HFF-Myc (cell line): ENCODE data around the gene QRFPR.

ENCODE experiments used
- DNase-seq: peaks from one replicate; pipeline ENCODE4 v3.0.0-alpha.2; 2011; ENCODE audit warnings: low read depth; ENCODE audit errors: extremely low read depth
- H3K4me3 ChIP-seq: replicated peaks from 2 replicates; pipeline ENCODE4 v1.5.1; 2011; ENCODE audit warnings: low read depth, mild to moderate bottlenecking, control low read depth, low read length
- TF ChIP-seq, protein P1 (sequence below): IDR thresholded peaks from 2 replicates; pipeline ENCODE4 v1.5.1; 2012; ENCODE audit warnings: mild to moderate bottlenecking, low read depth, low read length, control low read depth; ENCODE audit errors: missing control alignments

The QRFPR gene

DNA sequence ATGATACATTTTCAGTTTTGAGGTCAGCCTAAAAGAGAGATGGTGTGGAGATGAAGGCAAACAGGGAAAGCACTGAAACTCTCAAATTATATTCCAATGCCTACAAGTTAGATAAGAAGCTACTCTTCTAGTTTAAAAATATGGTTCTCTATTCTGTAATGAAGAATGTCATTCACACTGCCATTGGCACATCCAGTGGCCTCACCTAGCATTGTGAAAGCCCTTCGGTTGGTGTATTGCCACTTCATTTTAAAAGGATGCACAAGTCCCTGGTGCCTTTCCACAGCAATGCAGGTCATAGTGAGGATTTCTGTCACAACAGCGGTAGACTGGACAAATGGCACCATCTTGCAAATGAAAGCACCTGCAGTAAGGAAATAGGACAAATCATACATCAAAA, 40.6 kb downstream of the QRFPR start:
- H3K4me3 ChIP-seq = no peak overlapping the region
- no peak for DNase-seq
- TF ChIP-seq, protein P1, sequence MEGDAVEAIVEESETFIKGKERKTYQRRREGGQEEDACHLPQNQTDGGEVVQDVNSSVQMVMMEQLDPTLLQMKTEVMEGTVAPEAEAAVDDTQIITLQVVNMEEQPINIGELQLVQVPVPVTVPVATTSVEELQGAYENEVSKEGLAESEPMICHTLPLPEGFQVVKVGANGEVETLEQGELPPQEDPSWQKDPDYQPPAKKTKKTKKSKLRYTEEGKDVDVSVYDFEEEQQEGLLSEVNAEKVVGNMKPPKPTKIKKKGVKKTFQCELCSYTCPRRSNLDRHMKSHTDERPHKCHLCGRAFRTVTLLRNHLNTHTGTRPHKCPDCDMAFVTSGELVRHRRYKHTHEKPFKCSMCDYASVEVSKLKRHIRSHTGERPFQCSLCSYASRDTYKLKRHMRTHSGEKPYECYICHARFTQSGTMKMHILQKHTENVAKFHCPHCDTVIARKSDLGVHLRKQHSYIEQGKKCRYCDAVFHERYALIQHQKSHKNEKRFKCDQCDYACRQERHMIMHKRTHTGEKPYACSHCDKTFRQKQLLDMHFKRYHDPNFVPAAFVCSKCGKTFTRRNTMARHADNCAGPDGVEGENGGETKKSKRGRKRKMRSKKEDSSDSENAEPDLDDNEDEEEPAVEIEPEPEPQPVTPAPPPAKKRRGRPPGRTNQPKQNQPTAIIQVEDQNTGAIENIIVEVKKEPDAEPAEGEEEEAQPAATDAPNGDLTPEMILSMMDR = no peak

DNA sequence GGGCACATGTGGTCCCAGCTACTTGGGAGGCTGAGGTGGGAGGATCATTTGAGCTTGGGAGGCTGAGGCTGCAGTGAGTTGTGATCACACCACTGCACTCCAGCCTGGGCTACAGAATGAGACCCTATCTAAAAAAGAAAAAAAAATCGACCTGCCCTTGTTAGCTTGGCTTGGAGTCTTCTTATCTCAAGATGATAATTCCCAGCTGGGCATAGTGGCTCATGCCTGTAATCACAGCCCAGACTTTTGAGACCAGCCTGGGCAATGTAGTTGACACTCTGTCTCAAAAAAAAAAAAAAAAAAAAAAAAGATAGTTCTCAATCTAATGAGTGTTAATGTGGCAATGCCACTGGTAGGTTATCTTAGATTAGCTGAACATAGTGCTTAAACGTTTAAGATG, 41.0 kb downstream of the QRFPR start:
- TF ChIP-seq, protein P1 = no peak
- H3K4me3 ChIP-seq = no peak overlapping the region
- DNase-seq = no peak

DNA sequence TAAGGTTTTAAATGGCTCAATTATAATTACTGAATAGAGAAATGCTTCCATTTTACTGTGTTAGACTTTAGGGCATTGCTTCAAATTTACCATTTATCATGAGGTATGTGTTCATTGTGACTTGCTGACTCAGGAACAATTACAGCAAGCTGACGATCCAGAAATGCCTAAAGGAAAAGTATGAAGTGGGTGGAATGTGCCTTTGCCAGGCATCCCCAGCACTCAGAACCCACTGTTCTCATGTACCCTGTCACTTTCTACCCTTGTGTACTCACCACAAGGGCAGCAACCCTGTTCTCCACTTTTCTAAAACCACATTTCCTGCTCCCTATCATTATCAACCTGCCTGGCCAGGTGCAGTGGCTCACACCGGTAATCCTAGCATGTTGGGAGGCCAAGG, 41.5 kb downstream of the QRFPR start:
- no peak overlapping the region for H3K4me3 ChIP-seq

DNA sequence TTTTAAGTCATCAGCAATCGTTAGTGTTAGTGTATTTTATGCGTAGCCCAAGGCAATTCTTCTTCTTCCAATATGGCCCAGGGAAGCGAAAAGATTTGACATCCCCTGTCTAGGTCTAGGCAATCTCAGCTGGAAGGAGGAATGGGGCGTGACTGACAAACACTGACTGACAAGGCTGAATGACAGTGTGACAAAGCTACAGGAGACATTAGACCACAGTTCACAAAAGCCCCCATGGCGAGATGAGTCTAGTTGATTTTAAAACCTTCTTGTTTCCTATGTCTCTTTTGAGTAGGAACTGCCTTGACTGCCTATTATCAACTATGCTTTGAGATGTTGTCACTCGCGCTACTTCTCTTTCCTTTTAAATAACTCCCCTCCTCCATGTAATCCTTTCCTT, 42.3 kb downstream of the QRFPR start:
- H3K4me3 ChIP-seq = no peak overlapping the region
- no peak for DNase-seq
- TF ChIP-seq, protein P1 = no peak

More for the DNA sequence above, 41.5 kb downstream of the QRFPR start:
- TF ChIP-seq, protein P1 = no peak
- no peak for DNase-seq

DNA sequence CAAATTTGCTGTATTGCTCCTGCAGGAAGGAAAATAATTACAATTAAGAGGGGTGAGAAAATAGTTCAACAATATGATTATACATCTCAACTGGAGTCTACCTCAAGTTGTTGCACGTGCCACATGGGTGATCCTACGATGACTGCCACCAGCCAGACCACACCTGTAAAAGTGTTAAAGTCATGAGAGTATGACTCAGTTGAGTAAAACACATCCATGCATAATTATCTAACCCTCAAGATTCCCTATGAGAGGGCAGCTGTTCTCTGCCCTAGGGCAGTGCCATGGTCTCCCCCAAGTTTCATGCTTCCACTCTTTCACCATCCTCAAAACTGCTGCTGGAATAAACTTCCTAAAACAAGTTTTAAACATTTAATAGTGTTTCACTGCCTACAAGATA, 44.1 kb downstream of the QRFPR start:
- H3K4me3 ChIP-seq = no peak overlapping the region
- TF ChIP-seq, protein P1 = no peak
- DNase-seq = no peak

DNA sequence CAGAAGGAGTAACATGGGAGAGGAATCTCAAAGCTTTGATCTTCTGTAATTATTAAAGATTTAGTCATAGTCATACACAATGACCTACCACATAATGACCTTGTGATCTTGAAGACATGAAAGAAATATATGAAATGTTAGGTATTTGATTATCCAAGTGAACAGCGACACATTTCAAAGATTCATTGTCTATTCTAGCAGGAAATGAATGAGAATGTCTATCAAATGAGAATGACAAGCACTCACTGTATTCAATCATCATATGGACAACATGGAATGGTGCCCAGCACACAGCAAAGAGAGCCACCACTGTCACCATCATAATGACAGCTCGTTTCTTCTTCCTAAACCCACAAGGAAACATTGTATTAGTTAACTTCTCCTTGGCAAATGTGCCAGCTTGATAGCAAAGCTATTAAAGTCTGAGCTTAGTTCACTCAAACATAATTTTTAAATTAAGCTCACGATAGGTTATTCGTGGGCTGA, 50.6 kb downstream of the QRFPR start:
- TF ChIP-seq, protein P1 = no peak
- H3K4me3 ChIP-seq = no peak overlapping the region
- no peak for DNase-seq

DNA sequence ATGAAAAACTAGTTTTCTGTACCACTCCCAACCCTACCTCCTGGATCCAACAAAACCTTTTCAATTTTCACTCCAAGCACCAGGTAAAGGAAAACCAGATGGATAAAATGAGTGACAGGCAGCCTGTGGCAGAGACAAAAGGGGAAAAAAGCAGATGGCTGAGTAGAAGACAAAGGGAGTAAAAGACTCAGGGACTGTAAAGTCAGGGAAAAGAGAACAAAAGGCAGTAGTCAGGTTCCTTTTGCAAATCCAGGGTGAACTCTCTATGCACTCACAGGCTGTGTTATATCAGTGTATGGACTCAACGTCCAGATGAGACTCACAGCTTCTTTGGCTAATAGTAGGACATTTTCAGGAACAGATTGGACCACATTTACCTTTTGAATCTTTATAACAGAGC, 54.2 kb downstream of the QRFPR start:
- H3K4me3 ChIP-seq = no peak overlapping the region
- TF ChIP-seq, protein P1 = no peak
- no peak for DNase-seq
